Activated T-helper 2 cell treated with anti-CD3 and anti-CD28 coated beads, Interferon-gamma antibody, Interleukin-2, Interleukin-4, amounts not matched to agents 10 μg/mL and 5 μg/mL and 100 μg/mL, durations not matched to agents 14 hours and 24 hours and 36 hours (primary cell): ENCODE results near the gene MEIS2. TPM values are rescaled to one million over a fixed set of nuclear protein-coding genes. Genes with fewer than 3 reads are reported as not detected.

Experiments used
- DNase-seq: peaks from one replicate; pipeline ENCODE4 v3.0.0; 2021; ENCODE audit warnings: low spot score
- H3K27ac Mint-ChIP-seq: one replicate; pipeline ENCODE4 v1.8.0; 2021; ENCODE audit warnings: mixed read lengths
- H3K27me3 Mint-ChIP-seq: one replicate; pipeline ENCODE4 v1.8.0; 2021; ENCODE audit warnings: low read depth, mixed read lengths
- H3K36me3 Mint-ChIP-seq: one replicate; pipeline ENCODE4 v1.8.0; 2021; ENCODE audit warnings: low read depth, mixed read lengths
- H3K4me1 Mint-ChIP-seq: one replicate; pipeline ENCODE4 v1.8.0; 2021; ENCODE audit warnings: low read depth, mixed read lengths
- H3K4me3 Mint-ChIP-seq: one replicate; pipeline ENCODE4 v1.8.0; 2021; ENCODE audit warnings: low read depth, mild to moderate bottlenecking, moderate library complexity, mixed read lengths
- H3K9me3 Mint-ChIP-seq: one replicate; pipeline ENCODE4 v1.8.0; 2021; ENCODE audit warnings: mixed read lengths
- intact Hi-C: fragments of 100-400 bp; cut with micrococcal nuclease; formaldehyde crosslinking; loops from one replicate; pipeline ENCODE4 v1.15.1; 2023
- total RNA-seq: library from RNA; stranded (reverse); gene quantifications from 2 replicates; pipeline ENCODE4 v1.2.3, GENCODE V29; 2022

MEIS2 gene
- total RNA-seq, 1 donor from 2014 or later = not detected

GRCh38 chr15:36943508-36944361 is 156.6 kb downstream of the MEIS2 start:
- Mint-ChIP-seq H3K4me3 (no peak overlapping the region), H3K27me3 (no peaks in the 10 kb centered on the region), H3K9me3 (no peaks in the 10 kb centered on the region), H3K4me1 (no peaks in the 10 kb centered on the region), H3K27ac (no peak overlapping the region), H3K36me3 (no peaks in the 10 kb centered on the region)
- intact Hi-C loops = no loop called here
- no peak for DNase-seq

- DNase-seq = no peak
- Mint-ChIP-seq H3K27ac (no peak overlapping the region), H3K27me3 (no peaks in the 10 kb centered on the region), H3K9me3 (no peaks in the 10 kb centered on the region), H3K4me3 (no peak overlapping the region), H3K4me1 (no peaks in the 10 kb centered on the region), H3K36me3 (no peaks in the 10 kb centered on the region)
- intact Hi-C loops = no loop called here
Observed at GRCh38 chr15:36942248-36942827, 158.0 kb downstream of the MEIS2 start.

GRCh38 chr15:36941798-36942197 is 158.6 kb downstream of the MEIS2 start:
- Mint-ChIP-seq H3K27me3 (no peaks in the 10 kb centered on the region), H3K4me3 (no peak overlapping the region), H3K36me3 (no peaks in the 10 kb centered on the region), H3K27ac (no peak overlapping the region), H3K9me3 (no peaks in the 10 kb centered on the region), H3K4me1 (no peaks in the 10 kb centered on the region)
- intact Hi-C loops = no loop called here
- no peak for DNase-seq

GRCh38 chr15:36940636-36941260 is 159.6 kb downstream of the MEIS2 start:
- DNase-seq = no peak
- H3K36me3 Mint-ChIP-seq = no peaks in the 10 kb centered on the region
- H3K9me3 Mint-ChIP-seq = no peaks in the 10 kb centered on the region
- H3K27ac Mint-ChIP-seq = no peak overlapping the region
- intact Hi-C loops = no loop called here
- no peaks in the 10 kb centered on the region for H3K4me1 Mint-ChIP-seq
- no peaks in the 10 kb centered on the region for H3K27me3 Mint-ChIP-seq
- no peak overlapping the region for H3K4me3 Mint-ChIP-seq

GRCh38 chr15:36940219-36940618 is 160.1 kb downstream of the MEIS2 start:
- intact Hi-C loops = no loop called here
- H3K27ac Mint-ChIP-seq = no peak overlapping the region
- no peaks in the 10 kb centered on the region for H3K9me3 Mint-ChIP-seq

GRCh38 chr15:36938764-36939163 is 161.6 kb downstream of the MEIS2 start:
- intact Hi-C loops = no loop called here
- H3K4me1 Mint-ChIP-seq = no peaks in the 10 kb centered on the region
- H3K36me3 Mint-ChIP-seq = no peaks in the 10 kb centered on the region
- H3K27ac Mint-ChIP-seq = no peak overlapping the region
- H3K27me3 Mint-ChIP-seq = no peaks in the 10 kb centered on the region
- DNase-seq = no peak
- H3K9me3 Mint-ChIP-seq = no peaks in the 10 kb centered on the region
- H3K4me3 Mint-ChIP-seq = no peak overlapping the region

More at GRCh38 chr15:36940219-36940618, 160.1 kb downstream of the MEIS2 start:
- Mint-ChIP-seq H3K36me3 (no peaks in the 10 kb centered on the region), H3K4me1 (no peaks in the 10 kb centered on the region), H3K4me3 (no peak overlapping the region), H3K27me3 (no peaks in the 10 kb centered on the region)
- DNase-seq = no peak

GRCh38 chr15:36938131-36938530 is 162.2 kb downstream of the MEIS2 start:
- intact Hi-C loops = no loop called here
- Mint-ChIP-seq H3K36me3 (no peaks in the 10 kb centered on the region), H3K27me3 (no peaks in the 10 kb centered on the region), H3K27ac (no peak overlapping the region), H3K4me1 (no peaks in the 10 kb centered on the region), H3K4me3 (no peak overlapping the region), H3K9me3 (no peaks in the 10 kb centered on the region)
- DNase-seq = no peak

- Mint-ChIP-seq H3K27ac (no peak overlapping the region), H3K9me3 (no peaks in the 10 kb centered on the region), H3K27me3 (no peaks in the 10 kb centered on the region), H3K4me3 (no peak overlapping the region), H3K36me3 (no peaks in the 10 kb centered on the region), H3K4me1 (no peaks in the 10 kb centered on the region)
- intact Hi-C loops = no loop called here
- DNase-seq = no peak
Observed at GRCh38 chr15:36936613-36937012, 163.7 kb downstream of the MEIS2 start.

- no peaks in the 10 kb centered on the region for H3K27me3 Mint-ChIP-seq
- H3K4me3 Mint-ChIP-seq = no peak overlapping the region
- DNase-seq = no peak
- intact Hi-C loops = no loop called here
- H3K9me3 Mint-ChIP-seq = no peaks in the 10 kb centered on the region
- H3K4me1 Mint-ChIP-seq = no peaks in the 10 kb centered on the region
- no peak overlapping the region for H3K27ac Mint-ChIP-seq
- H3K36me3 Mint-ChIP-seq = no peaks in the 10 kb centered on the region
Observed at GRCh38 chr15:36933255-36933990, 166.9 kb downstream of the MEIS2 start.

GRCh38 chr15:36932070-36932469 is 168.3 kb downstream of the MEIS2 start:
- no peak overlapping the region for H3K4me3 Mint-ChIP-seq
- no peaks in the 10 kb centered on the region for H3K9me3 Mint-ChIP-seq
- no peak for DNase-seq
- H3K27me3 Mint-ChIP-seq = no peaks in the 10 kb centered on the region
- no peaks in the 10 kb centered on the region for H3K4me1 Mint-ChIP-seq
- intact Hi-C loops = no loop called here
- no peaks in the 10 kb centered on the region for H3K36me3 Mint-ChIP-seq
- no peak overlapping the region for H3K27ac Mint-ChIP-seq

GRCh38 chr15:36931434-36931833 is 168.9 kb downstream of the MEIS2 start:
- intact Hi-C loops = no loop called here

GRCh38 chr15:36926427-36926825 is 173.9 kb downstream of the MEIS2 start:
- Mint-ChIP-seq H3K4me1 (no peaks in the 10 kb centered on the region), H3K27me3 (no peaks in the 10 kb centered on the region), H3K36me3 (no peaks in the 10 kb centered on the region), H3K4me3 (no peak overlapping the region), H3K27ac (no peak overlapping the region), H3K9me3 (no peaks in the 10 kb centered on the region)
- no peak for DNase-seq
- intact Hi-C loops = no loop called here

More at GRCh38 chr15:36931434-36931833, 168.9 kb downstream of the MEIS2 start:
- Mint-ChIP-seq H3K27me3 (no peaks in the 10 kb centered on the region), H3K4me1 (no peaks in the 10 kb centered on the region), H3K4me3 (no peak overlapping the region), H3K36me3 (no peaks in the 10 kb centered on the region), H3K27ac (no peak overlapping the region), H3K9me3 (no peaks in the 10 kb centered on the region)
- DNase-seq = no peak
